Measurements from ENCODE around the gene WWC1.

Gene WWC1

GRCh38 chr5:168401226-168401625 lies 109.8 kb downstream of the WWC1 start:
- TF ChIP-seq CTCF (IDR thresholded peaks at IDR 0.05; ENCODE audit: insufficient read depth, low read length, poor library complexity, severe bottlenecking): no peak
- DNase-seq (ENCODE audit: extremely low read depth, insufficient read length): no peak
- no peak overlapping the region for H3K4me3 ChIP-seq (replicated peaks; ENCODE audit: low read depth, low read length)
- no peaks in the 10 kb centered on the region for H3K27me3 ChIP-seq (replicated peaks; ENCODE audit: control insufficient read depth, insufficient read depth, low read length)
- no peaks in the 10 kb centered on the region for H3K36me3 ChIP-seq (ENCODE audit: control insufficient read depth, insufficient read depth, low read length)

- H3K36me3 ChIP-seq (ENCODE audit: control insufficient read depth, insufficient read depth, low read length): no peaks in the 10 kb centered on the region
- no peaks in the 10 kb centered on the region for H3K27me3 ChIP-seq (replicated peaks; ENCODE audit: control insufficient read depth, insufficient read depth, low read length)
- DNase-seq (ENCODE audit: extremely low read depth, insufficient read length): no peak
- H3K4me3 ChIP-seq (replicated peaks; ENCODE audit: low read depth, low read length): no peak overlapping the region
- no peak for TF ChIP-seq CTCF (IDR thresholded peaks at IDR 0.05; ENCODE audit: insufficient read depth, low read length, poor library complexity, severe bottlenecking)
Measured at GRCh38 chr5:168401880-168402279, 110.4 kb downstream of the WWC1 start.

GRCh38 chr5:168404365-168404764 lies 112.9 kb downstream of the WWC1 start:
- H3K4me3 ChIP-seq (replicated peaks; ENCODE audit: low read depth, low read length): no peak overlapping the region
- no peak for DNase-seq (ENCODE audit: extremely low read depth, insufficient read length)
- H3K27me3 ChIP-seq (replicated peaks; ENCODE audit: control insufficient read depth, insufficient read depth, low read length): no peaks in the 10 kb centered on the region
- TF ChIP-seq CTCF (IDR thresholded peaks at IDR 0.05; ENCODE audit: insufficient read depth, low read length, poor library complexity, severe bottlenecking): no peak
- H3K36me3 ChIP-seq (ENCODE audit: control insufficient read depth, insufficient read depth, low read length): no peaks in the 10 kb centered on the region

- no peak for TF ChIP-seq CTCF (IDR thresholded peaks at IDR 0.05; ENCODE audit: insufficient read depth, low read length, poor library complexity, severe bottlenecking)
- Histone ChIP-seq H3K4me3 (replicated peaks; ENCODE audit: low read depth, low read length) (no peak overlapping the region), H3K27me3 (replicated peaks; ENCODE audit: control insufficient read depth, insufficient read depth, low read length) (no peaks in the 10 kb centered on the region), H3K36me3 (ENCODE audit: control insufficient read depth, insufficient read depth, low read length) (no peaks in the 10 kb centered on the region)
- DNase-seq (ENCODE audit: extremely low read depth, insufficient read length): no peak
Measured at GRCh38 chr5:168407211-168407610, 115.8 kb downstream of the WWC1 start.

- no peaks in the 10 kb centered on the region for H3K36me3 ChIP-seq (ENCODE audit: control insufficient read depth, insufficient read depth, low read length)
- TF ChIP-seq CTCF (IDR thresholded peaks at IDR 0.05; ENCODE audit: insufficient read depth, low read length, poor library complexity, severe bottlenecking): no peak
- H3K4me3 ChIP-seq (replicated peaks; ENCODE audit: low read depth, low read length): no peak overlapping the region
- no peaks in the 10 kb centered on the region for H3K27me3 ChIP-seq (replicated peaks; ENCODE audit: control insufficient read depth, insufficient read depth, low read length)
- no peak for DNase-seq (ENCODE audit: extremely low read depth, insufficient read length)
Measured at GRCh38 chr5:168408561-168409305, 117.3 kb downstream of the WWC1 start.

Data from GM06990 (cell line).